Esophagus squamous epithelium (tissue), 5 donors: ENCODE results near the gene SORL1. TPM values are rescaled to one million over a fixed set of nuclear protein-coding genes. Genes with fewer than 3 reads are reported as not detected.

Source experiments
- DNase-seq: peaks from one replicate; lab custom pipeline; 2025; lab: John Stamatoyannopoulos, UW
- H3K27ac ChIP-seq, 4 donors: fragments of 200-600 bp; sonication (generic); one replicate each; pipeline ENCODE4 v1.5.1; 2016 to 2019; ENCODE audit warnings: mild to moderate bottlenecking in 1 of 4
- H3K27me3 ChIP-seq, 4 donors: fragments of 200-600 bp; sonication (generic); 1 replicate in 3 of 4; 2 replicates in 1 of 4; pipeline versions ENCODE4 v1.5.1 to v1.6.0; 2017 to 2021; ENCODE audit warnings: antibody characterized with exemption in 1 of 4
- H3K36me3 ChIP-seq, 3 donors: fragments of 200-600 bp; sonication (generic); one replicate each; pipeline ENCODE4 v1.5.1; 2016 to 2019
- H3K4me1 ChIP-seq, 3 donors: fragments of 200-600 bp; sonication (generic); one replicate each; pipeline ENCODE4 v1.5.1; 2017 to 2019
- H3K4me3 ChIP-seq, 4 donors: fragments of 200-600 bp; sonication (generic); 1 replicate in 3 of 4; 2 replicates in 1 of 4; pipeline ENCODE4 v1.5.1; 2016 to 2019; ENCODE audit warnings: mild to moderate bottlenecking in 2 of 4, moderate library complexity in 1 of 4
- H3K9me3 ChIP-seq, 3 donors: fragments of 200-600 bp; sonication (generic); one replicate each; pipeline ENCODE4 v1.5.1; 2016 to 2019
- POLR2A ChIP-seq, 4 donors: fragments of 450-650 bp; IDR thresholded peaks; one replicate each; pipeline ENCODE4 v1.6.1; 2017; ENCODE audit warnings: antibody characterized with exemption in 4 of 4, mild to moderate bottlenecking in 4 of 4, moderate library complexity in 3 of 4
- WGBS, 2 donors: methylation state at CpG; one replicate each; pipeline ENCODE4 v1.1.5; 2018; 5-methylcytosine and 5-hydroxymethylcytosine counted together
- intact Hi-C: fragments of 100-400 bp; cut with DNase I; formaldehyde crosslinking; loops from one replicate; pipeline ENCODE4 v1.15.0; 2022
- total RNA-seq, 4 donors: library from RNA; depleted of rRNA; stranded (reverse); fragments of >200 nt; gene quantifications; one replicate each; pipeline ENCODE4 v1.1.0, GENCODE V29; 2016
- TF ChIP-seq, protein P1 (sequence below), 6 experiments: fragments of 450-650 bp in 4 of 6; fragments of 200-600 bp in 2 of 6; sonication (generic) in 2 of 6; IDR thresholded peaks; one replicate each; pipeline ENCODE4 v1.5.1; 2016 to 2019; ENCODE audit warnings: antibody characterized with exemption in 6 of 6, mild to moderate bottlenecking in 4 of 6, moderate library complexity in 4 of 6
- donor health status: DM: yes; HTN: yes; CAD: no.

Gene SORL1
- total RNA-seq, 4 donors from 2014 or later = 6.8 to 19.9 (median 16.3) TPM

DNA sequence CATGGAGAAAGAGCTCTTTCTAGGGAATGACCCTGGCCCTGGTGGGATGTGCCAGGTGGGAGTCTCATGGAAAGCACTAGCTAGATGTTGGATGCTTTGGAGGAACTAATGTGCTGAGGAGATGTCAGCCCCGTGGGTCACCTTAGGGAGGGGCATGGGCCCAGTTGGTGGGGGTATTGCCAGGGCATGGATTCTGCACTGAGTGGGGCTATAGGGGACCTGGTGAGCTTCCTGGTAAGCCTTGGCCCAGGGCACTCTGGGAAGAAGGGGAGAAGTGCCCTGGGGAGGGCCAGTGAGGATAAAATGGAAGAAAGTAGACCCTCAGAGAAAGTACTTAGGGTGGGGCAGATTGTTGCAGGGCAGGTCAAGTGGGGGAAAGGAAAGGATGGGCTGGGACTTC, 65.9 kb downstream of the SORL1 start:
- H3K4me1 ChIP-seq = peaks cover 0 to 12% (median 0%) of the 10 kb centered on the region in 3 donors
- H3K9me3 ChIP-seq = no peaks in the 10 kb centered on the region
- no peak for TF ChIP-seq POLR2A (IDR thresholded peaks at IDR 0.05)
- TF ChIP-seq, protein P1, sequence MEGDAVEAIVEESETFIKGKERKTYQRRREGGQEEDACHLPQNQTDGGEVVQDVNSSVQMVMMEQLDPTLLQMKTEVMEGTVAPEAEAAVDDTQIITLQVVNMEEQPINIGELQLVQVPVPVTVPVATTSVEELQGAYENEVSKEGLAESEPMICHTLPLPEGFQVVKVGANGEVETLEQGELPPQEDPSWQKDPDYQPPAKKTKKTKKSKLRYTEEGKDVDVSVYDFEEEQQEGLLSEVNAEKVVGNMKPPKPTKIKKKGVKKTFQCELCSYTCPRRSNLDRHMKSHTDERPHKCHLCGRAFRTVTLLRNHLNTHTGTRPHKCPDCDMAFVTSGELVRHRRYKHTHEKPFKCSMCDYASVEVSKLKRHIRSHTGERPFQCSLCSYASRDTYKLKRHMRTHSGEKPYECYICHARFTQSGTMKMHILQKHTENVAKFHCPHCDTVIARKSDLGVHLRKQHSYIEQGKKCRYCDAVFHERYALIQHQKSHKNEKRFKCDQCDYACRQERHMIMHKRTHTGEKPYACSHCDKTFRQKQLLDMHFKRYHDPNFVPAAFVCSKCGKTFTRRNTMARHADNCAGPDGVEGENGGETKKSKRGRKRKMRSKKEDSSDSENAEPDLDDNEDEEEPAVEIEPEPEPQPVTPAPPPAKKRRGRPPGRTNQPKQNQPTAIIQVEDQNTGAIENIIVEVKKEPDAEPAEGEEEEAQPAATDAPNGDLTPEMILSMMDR (IDR thresholded peaks at IDR 0.05) = no peak
- H3K36me3 ChIP-seq = peaks cover 0 to 53% (median 3%) of the 10 kb centered on the region in 3 donors
- H3K4me3 ChIP-seq = no peak overlapping the region
- no peak overlapping the region for H3K27ac ChIP-seq
- 70 to 80% methylated on average over 1 of the region's 1 CpG for WGBS, 2 donors
- DNase-seq = no peak
- no peaks in the 10 kb centered on the region for H3K27me3 ChIP-seq
- intact Hi-C loops = no loop called here

DNA sequence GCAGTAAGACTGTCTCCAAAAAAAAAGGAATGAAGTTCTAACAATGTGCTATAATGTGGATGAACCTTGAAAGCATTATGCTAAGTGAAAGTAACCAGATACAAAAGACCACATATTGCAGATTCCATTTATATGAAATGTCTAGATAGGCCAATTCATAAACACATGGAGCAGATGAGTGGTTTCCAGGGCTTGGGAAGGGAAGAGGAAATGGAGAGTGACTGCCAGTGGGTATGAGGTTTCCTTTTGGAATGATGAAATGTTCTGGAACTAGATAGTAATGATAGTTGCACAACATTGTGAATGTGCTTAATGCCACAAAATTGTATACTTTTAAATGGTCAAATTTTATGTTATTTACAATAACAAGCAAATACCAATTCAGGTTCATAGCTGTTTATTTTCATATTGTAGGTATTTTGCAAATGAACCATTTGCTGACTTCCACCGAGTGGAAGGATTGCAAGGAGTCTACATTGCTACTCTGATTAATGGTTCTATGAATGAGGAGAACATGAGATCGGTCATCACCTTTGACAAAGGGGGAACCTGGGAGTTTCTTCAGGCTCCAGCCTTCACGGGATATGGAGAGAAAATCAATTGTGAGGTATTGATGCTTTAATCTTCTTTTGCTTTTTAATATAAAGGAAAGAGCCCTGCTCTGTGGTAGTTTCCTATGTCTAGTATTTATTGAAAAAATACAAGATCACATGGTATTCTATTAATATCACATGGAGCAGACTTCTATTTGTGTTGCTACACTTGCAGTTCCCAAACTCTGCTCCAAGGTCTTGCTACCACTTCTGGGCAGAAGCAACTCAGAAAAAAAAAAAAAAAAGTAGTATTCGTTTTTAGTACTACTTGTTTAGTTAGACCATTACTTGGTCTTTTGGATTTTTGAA, 68.4 kb downstream of the SORL1 start:
- no peak for TF ChIP-seq POLR2A (IDR thresholded peaks at IDR 0.05)
- TF ChIP-seq, protein P1 (IDR thresholded peaks at IDR 0.05) = no peak
- H3K4me3 ChIP-seq = no peak overlapping the region
- 71 to 83% methylated on average over 4 of the region's 4 CpGs for WGBS, 2 donors
- H3K9me3 ChIP-seq = peaks cover 0 to 7% (median 0%) of the 10 kb centered on the region in 3 donors
- no peak overlapping the region for H3K27ac ChIP-seq
- peaks cover 0 to 48% (median 3%) of the 10 kb centered on the region in 3 donors for H3K36me3 ChIP-seq
- peaks cover 0 to 12% (median 0%) of the 10 kb centered on the region in 3 donors for H3K4me1 ChIP-seq
- DNase-seq = no peak
- H3K27me3 ChIP-seq = no peaks in the 10 kb centered on the region
- intact Hi-C loops = no loop called here

DNA sequence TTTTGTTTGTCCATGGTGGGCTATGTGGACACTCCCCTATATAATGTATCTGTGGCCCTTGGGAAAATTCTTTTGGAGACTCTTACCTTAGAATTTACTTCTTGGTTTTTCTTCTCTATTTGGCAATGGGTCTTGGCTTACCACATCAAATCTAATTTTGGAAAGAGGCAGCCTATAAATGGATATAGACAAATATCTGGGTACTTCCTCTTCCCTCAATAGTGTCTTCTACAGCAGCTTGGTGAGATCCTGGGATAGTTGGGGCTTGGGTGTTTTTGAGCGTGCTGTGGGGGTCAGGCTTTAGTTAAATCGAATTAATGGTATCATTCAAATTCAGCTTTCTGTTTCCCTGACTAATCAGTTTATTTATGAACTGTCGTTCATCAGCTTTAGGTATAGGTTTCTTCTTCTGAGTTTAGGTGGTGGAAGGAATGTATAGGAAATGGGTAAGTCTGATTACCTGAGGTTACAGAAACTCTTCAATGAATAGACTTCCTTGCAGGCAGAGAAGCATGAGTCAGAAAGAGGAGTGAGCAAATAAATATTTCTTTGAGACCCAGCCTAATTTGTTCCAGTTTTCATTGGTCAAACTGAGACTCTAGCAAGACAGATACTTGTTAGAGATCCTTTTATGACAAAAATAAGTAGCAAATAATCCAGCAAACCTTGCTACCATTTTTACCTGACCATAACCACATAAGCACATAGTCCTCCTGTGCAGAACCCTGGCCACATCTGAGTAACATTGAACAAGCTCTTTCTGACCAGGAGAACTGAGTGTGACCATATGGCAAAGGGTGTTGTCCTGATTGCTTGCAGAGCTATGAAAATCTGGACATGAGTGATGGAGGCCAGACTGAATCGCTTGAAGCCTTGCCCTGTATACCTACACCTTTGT, 69.3 kb downstream of the SORL1 start:
- WGBS, 2 donors = 68 to 72% methylated on average over 4 of the region's 4 CpGs
- Histone ChIP-seq H3K4me3 (no peak overlapping the region), H3K27ac (no peak overlapping the region), H3K9me3 (peaks cover 0 to 10% (median 0%) of the 10 kb centered on the region in 3 donors), H3K27me3 (no peaks in the 10 kb centered on the region), H3K4me1 (peaks cover 0 to 12% (median 0%) of the 10 kb centered on the region in 3 donors), H3K36me3 (peaks cover 0 to 50% (median 0%) of the 10 kb centered on the region in 3 donors)
- no peak for DNase-seq
- intact Hi-C loops = no loop called here
- TF ChIP-seq, protein P1 (IDR thresholded peaks at IDR 0.05) = no peak
- no peak for TF ChIP-seq POLR2A (IDR thresholded peaks at IDR 0.05)

DNA sequence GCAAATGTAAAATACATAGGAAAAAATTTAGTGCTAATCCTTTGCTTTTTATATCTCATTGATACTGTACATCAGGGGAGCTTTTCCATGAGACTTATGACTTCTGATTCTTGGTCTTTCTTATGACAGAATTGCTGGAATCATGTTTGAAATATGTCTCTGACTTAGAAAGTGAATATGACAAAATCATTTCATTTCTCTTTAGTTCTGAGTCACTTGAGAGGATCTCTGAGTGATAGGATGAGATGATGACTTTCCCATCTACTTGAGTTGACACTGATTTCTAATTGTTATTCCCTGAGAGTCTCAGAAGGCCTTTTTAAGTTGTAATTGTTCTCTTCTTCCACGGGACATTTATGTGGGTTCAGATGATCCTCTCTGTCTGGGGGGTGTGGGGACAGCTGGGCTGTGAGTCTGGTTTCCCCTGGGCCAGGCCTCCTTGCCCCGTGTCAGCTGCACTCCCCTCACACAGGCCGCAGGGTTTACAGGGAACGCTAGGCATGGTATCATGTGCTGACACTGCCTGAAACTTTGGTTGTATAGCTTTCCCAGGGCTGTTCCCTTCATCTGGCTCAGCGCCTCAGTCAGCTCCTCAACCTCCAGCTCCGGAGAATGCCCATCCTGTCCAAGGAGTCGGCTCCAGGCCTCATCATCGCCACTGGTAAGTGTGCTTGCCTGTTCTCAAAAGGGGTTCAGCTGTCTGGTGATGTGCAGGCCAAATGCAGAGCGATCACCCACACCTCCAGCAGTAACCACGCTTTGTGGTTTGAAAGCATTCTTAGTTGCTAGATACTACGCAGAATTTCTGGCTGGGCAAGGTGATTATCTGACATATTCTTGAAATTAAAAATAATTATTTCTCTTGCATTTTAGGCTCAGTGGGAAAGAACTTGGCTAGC, 70.2 kb downstream of the SORL1 start:
- no peak overlapping the region for H3K4me3 ChIP-seq
- intact Hi-C loops = no loop called here
- H3K9me3 ChIP-seq = peaks cover 0 to 10% (median 0%) of the 10 kb centered on the region in 3 donors
- no peak for DNase-seq
- peaks cover 0 to 12% (median 0%) of the 10 kb centered on the region in 3 donors for H3K4me1 ChIP-seq
- no peaks in the 10 kb centered on the region for H3K27me3 ChIP-seq
- H3K27ac ChIP-seq = no peak overlapping the region
- peaks cover 0 to 43% (median 0%) of the 10 kb centered on the region in 3 donors for H3K36me3 ChIP-seq
- 87 to 93% methylated on average over 6 to 10 of the region's 11 CpGs for WGBS, 2 donors
- no peak for TF ChIP-seq POLR2A (IDR thresholded peaks at IDR 0.05)
- TF ChIP-seq, protein P1 (IDR thresholded peaks at IDR 0.05) = no peak
